Smooth muscle cell (in vitro differentiated cells): ENCODE results near the gene ECSCR. TPM values are rescaled to one million over a fixed set of nuclear protein-coding genes. Genes with fewer than 3 reads are reported as not detected.
"Not testable (repeated sequence)": the region's sequence is repeated elsewhere in the genome, so short reads cannot be mapped to it uniquely, and the experiment has no call there.

Experiments
- DNase-seq: peaks from one replicate; lab custom pipeline; 2025; ENCODE audit not compliant: unreplicated experiment; lab: John Stamatoyannopoulos, UW
- H2AFZ ChIP-seq: fragments of 200-600 bp; sonication (generic); 2 replicates; pipeline ENCODE4 v1.6.0; 2016; ENCODE audit warnings: antibody characterized with exemption, low read depth, mild to moderate bottlenecking
- H3F3A ChIP-seq: fragments of 200-600 bp; sonication (generic); 2 replicates; pipeline ENCODE4 v1.6.0; 2017; ENCODE audit warnings: antibody characterized with exemption, low read depth
- H3K27ac ChIP-seq: fragments of 200-600 bp; sonication (generic); 2 replicates; pipeline ENCODE4 v1.5.1; 2016; ENCODE audit warnings: low read depth, mild to moderate bottlenecking
- H3K27me3 ChIP-seq: fragments of 200-600 bp; sonication (generic); 2 replicates; pipeline ENCODE4 v1.6.1; 2016; ENCODE audit warnings: low read depth, mild to moderate bottlenecking
- H3K36me3 ChIP-seq: fragments of 200-600 bp; sonication (generic); 2 replicates; pipeline ENCODE4 v1.5.1; 2016; ENCODE audit warnings: low read depth
- H3K4me1 ChIP-seq: fragments of 200-600 bp; sonication (generic); 2 replicates; pipeline ENCODE4 v1.5.1; 2016; ENCODE audit warnings: low read depth
- H3K4me2 ChIP-seq: fragments of 200-600 bp; sonication (generic); 2 replicates; pipeline ENCODE4 v1.6.0; 2016; ENCODE audit warnings: mild to moderate bottlenecking
- H3K4me3 ChIP-seq: fragments of 200-600 bp; sonication (generic); 2 replicates; pipeline ENCODE4 v1.5.1; 2016; ENCODE audit warnings: mild to moderate bottlenecking
- H3K79me2 ChIP-seq: fragments of 200-600 bp; sonication (generic); 2 replicates; pipeline ENCODE4 v1.6.0; 2016; ENCODE audit warnings: low read depth, mild to moderate bottlenecking
- H3K9ac ChIP-seq: fragments of 200-600 bp; sonication (generic); 2 replicates; pipeline ENCODE4 v1.6.0; 2016; ENCODE audit warnings: low read depth
- H3K9me3 ChIP-seq: fragments of 200-600 bp; sonication (generic); replicated peaks from 2 replicates; pipeline ENCODE4 v1.5.1; 2016; ENCODE audit warnings: low read depth
- H4K20me1 ChIP-seq: fragments of 200-600 bp; sonication (generic); 2 replicates; pipeline ENCODE4 v1.6.0; 2016; ENCODE audit warnings: low read depth
- CTCF ChIP-seq: fragments of 200-600 bp; sonication (generic); IDR thresholded peaks from 2 replicates; pipeline ENCODE4 v1.5.1; 2017; ENCODE audit warnings: borderline replicate concordance, mild to moderate bottlenecking, antibody characterized with exemption; ENCODE audit not compliant: insufficient read depth, poor library complexity, severe bottlenecking
- WGBS: methylation state at CpG from one replicate; pipeline ENCODE4 v1.1.7; 2016; ENCODE audit warnings: low lambda C conversion rate; 5-methylcytosine and 5-hydroxymethylcytosine counted together
- polyA plus RNA-seq: library from polyadenylated mRNA; unstranded; fragments of >200 nt; fragmentation: Nextera tagmentation; extraction: Ambion mirVana; gene quantifications from 2 replicates; pipeline ENCODE4 v1.2.1, GENCODE V29; 2016
- total RNA-seq: library from RNA; depleted of rRNA; stranded (reverse); fragments of >200 nt; gene quantifications from 2 replicates; pipeline ENCODE4 v1.2.3, GENCODE V29; 2014

ECSCR gene
- total and polyA plus RNA-seq, 2 experiments from 2014 or later, result 0.41 TPM; not detected in 1

DNA sequence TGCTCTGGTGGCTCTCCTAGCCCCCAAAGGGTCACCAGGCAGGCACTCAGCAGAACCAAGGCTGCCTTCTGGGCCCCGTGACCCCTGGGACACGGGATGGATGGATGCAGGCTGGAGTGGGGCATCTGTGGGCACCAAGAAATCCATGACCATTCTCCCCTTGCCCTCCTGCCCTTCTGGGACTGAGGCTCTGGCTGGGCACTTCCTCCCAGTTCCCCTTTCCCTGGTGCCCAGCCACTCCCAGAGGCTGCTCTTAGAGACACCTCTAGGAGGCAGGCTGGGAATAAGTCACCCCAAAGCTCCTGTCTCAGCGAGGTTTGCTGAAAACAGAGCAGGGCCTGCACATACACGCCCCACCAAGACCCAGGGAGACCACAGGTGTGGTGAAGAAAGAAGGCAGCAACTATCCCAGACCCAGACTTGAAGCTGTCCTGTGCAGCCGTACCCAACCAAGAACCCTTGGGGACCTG lies 19.1 kb upstream of the ECSCR start:
- WGBS, result 90% methylated on average over 5 of the region's 5 CpGs
- Histone ChIP-seq H2AFZ (peak overlapping the region; percentile 38), H3K9me3 (no peaks in the 10 kb centered on the region), H3K79me2 (no peaks in the 10 kb centered on the region), H3K27ac (peak overlapping the region; percentile 68), H3K27me3 (no peaks in the 10 kb centered on the region), H3F3A (no peaks in the 10 kb centered on the region), H3K4me3 (peak overlapping the region; percentile 19), H3K4me1 (no peaks in the 10 kb centered on the region), H3K4me2 (peak overlapping the region; percentile 65), H3K9ac (peak overlapping the region; percentile 40), H3K36me3 (no peaks in the 10 kb centered on the region), H4K20me1 (no peaks in the 10 kb centered on the region)
- DNase-seq, result no peak
- no peak for TF ChIP-seq CTCF

- Histone ChIP-seq H3K4me3 (no peak overlapping the region), H3K36me3 (no peaks in the 10 kb centered on the region), H3K9me3 (no peaks in the 10 kb centered on the region), H3K9ac (no peak overlapping the region), H3K27ac (no peak overlapping the region), H3K79me2 (no peaks in the 10 kb centered on the region), H3K4me2 (no peak overlapping the region), H4K20me1 (no peaks in the 10 kb centered on the region), H3K27me3 (no peaks in the 10 kb centered on the region), H3F3A (no peaks in the 10 kb centered on the region), H2AFZ (no peak overlapping the region), H3K4me1 (no peaks in the 10 kb centered on the region)
- TF ChIP-seq CTCF, result no peak
- WGBS, result 98% methylated on average over 9 of the region's 12 CpGs
- DNase-seq, result no peak
Measured at GRCh38 chr5:139481122-139481533, 18.6 kb upstream of the ECSCR start.

GRCh38 chr5:139479729-139480128 lies 17.2 kb upstream of the ECSCR start:
- H2AFZ ChIP-seq, H3K27ac ChIP-seq, H3K4me1 ChIP-seq, H3K9ac ChIP-seq, H3K79me2 ChIP-seq, DNase-seq, H3K9me3 ChIP-seq, H4K20me1 ChIP-seq, H3K4me3 ChIP-seq, H3K27me3 ChIP-seq, H3K36me3 ChIP-seq, H3K4me2 ChIP-seq, H3F3A ChIP-seq: not testable (repeated sequence)
- 99% methylated on average over 4 of the region's 4 CpGs for WGBS

DNA sequence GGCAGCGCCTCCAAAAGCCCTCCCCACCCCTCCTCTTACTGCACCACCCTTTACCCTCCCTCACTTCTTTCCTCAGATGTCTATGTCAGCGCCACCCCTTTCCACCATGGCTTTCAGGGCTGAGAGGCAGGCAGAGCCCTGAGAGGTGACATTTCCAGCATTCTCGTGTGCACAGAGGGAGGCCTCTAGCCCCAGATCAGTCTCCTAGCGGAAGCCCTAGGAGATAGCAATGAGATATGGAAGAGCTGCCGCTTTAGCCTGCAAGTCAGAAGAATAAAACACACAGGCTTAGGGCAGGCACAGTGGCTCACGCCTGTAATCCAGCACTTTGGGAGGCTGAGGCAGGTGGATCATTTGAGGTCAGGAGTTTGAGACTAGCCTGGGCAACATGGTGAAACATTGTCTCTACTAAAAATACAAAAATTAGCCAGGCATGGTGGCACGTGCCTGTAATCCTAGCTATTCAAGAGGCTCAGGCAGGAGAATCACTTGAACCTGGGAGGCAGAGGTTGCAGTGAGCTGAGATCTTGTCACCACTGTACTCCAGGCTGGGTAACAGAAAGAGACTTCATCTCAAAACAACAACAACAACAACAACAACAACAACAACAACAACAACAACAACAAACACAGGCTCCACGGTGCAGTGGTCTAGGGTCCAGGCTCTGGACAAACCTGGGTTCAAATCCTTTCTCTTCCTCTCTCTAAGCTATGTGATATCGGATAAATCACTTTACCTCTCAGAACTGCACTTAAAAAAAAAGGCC lies 16.3 kb upstream of the ECSCR start:
- not testable (repeated sequence) for H3K4me2 ChIP-seq, DNase-seq, H3K79me2 ChIP-seq, H3K27ac ChIP-seq, H3K4me1 ChIP-seq, H3F3A ChIP-seq, H3K4me3 ChIP-seq, H3K9me3 ChIP-seq, H3K27me3 ChIP-seq, H4K20me1 ChIP-seq, H3K9ac ChIP-seq, H3K36me3 ChIP-seq, H2AFZ ChIP-seq
- 73% methylated on average over 9 of the region's 9 CpGs for WGBS
